Measurements from ENCODE around the gene AKNAD1. TPM values are rescaled to one million over a fixed set of nuclear protein-coding genes. Genes with fewer than 3 reads are reported as not detected.

The AKNAD1 gene
- total and polyA plus RNA-seq, 10 of the 15 experiments (the other 5 are each of a cell fraction or from before 2014, with no cell fraction given) = 0.05 to 0.13 (median 0.10) TPM; not detected in 7

GRCh38 chr1:108841703-108842102, 15.2 kb downstream of the AKNAD1 start (continued):
- TF ChIP-seq JUNB (IDR thresholded peaks at IDR 0.05) (no peak), RFX5 (IDR thresholded peaks at IDR 0.05; ENCODE audit: low read depth, low read length) (no peak)

GRCh38 chr1:108832929-108833328, 24.0 kb downstream of the AKNAD1 start:
- intact Hi-C loops (cut with micrococcal nuclease; ENCODE audit: unreplicated experiment) (no loop called here), in situ Hi-C loops (cut with MboI) (loop anchor here (10.0 kb wide), 1 partner anchor 62 kb away; no protein-coding TSS in a partner anchor)
- no peak overlapping the region for H3K27ac ChIP-seq (ENCODE audit: control insufficient read depth, insufficient read depth)
- CTCF ChIA-PET = interaction anchor here (2.8 kb wide), 1 partner anchor 65 kb away, joined by 16 read pairs; no protein-coding TSS in a partner anchor
- H3K36me3 ChIP-seq (ENCODE audit: control insufficient read depth in 2 of 2, insufficient read depth in 2 of 2, low read length in 1 of 2) = no peaks in the 10 kb centered on the region
- DNase-seq (ENCODE audit: low read depth, low spot score) (no peak), ATAC-seq (no peak), FAIRE-seq (no peak)
- RAD21 ChIA-PET (ENCODE audit: unreplicated experiment) = no interaction called here
- H3K27me3 ChIP-seq (replicated peaks in 1 of 2; ENCODE audit: control insufficient read depth in 2 of 2, insufficient read depth in 2 of 2, low read length in 1 of 2) = no peaks in the 10 kb centered on the region
- 94% methylated on average over 2 of the region's 2 CpGs for WGBS (ENCODE audit: insufficient coverage, insufficient replicate concordance, low lambda C conversion rate, missing lambda C conversion rate)
- H3K79me2 ChIP-seq (ENCODE audit: control insufficient read depth, insufficient read depth, low read length) = no peaks in the 10 kb centered on the region
- SMC1A ChIA-PET (ENCODE audit: uncharacterized antibody, unreplicated experiment) = interaction anchor here (0.9 kb wide), 1 partner anchor 116 kb away, joined by 3 read pairs; no protein-coding TSS in a partner anchor
- no peaks in the 10 kb centered on the region for H3K9me3 ChIP-seq (replicated peaks; ENCODE audit: control insufficient read depth, insufficient read depth, low read length)
- no peak overlapping the region for H3K4me3 ChIP-seq
- H4K20me1 ChIP-seq (ENCODE audit: control insufficient read depth, insufficient read depth) = no peaks in the 10 kb centered on the region
- H3K4me1 ChIP-seq (ENCODE audit: control insufficient read depth, insufficient read depth, low read length) = no peaks in the 10 kb centered on the region
- H3K4me2 ChIP-seq (ENCODE audit: control insufficient read depth, insufficient read depth) = no peak overlapping the region
- no peak overlapping the region for H3K9ac ChIP-seq (ENCODE audit: control insufficient read depth, insufficient read depth, low read length)
- POLR2A ChIA-PET = no interaction called here
- BruUV-seq (replicated peaks) = no TSS peak
- no peak overlapping the region for H2AFZ ChIP-seq (ENCODE audit: control insufficient read depth, low read depth, low read length)
- TF ChIP-seq MYB (IDR thresholded peaks at IDR 0.05; ENCODE audit: borderline replicate concordance, low read depth, low read length) (no peak), MAX (IDR thresholded peaks at IDR 0.05; ENCODE audit: low read depth, low read length) (no peak), ZNF274 (IDR thresholded peaks at IDR 0.05; ENCODE audit: insufficient read depth, insufficient read length) (no peak), REST (IDR thresholded peaks at IDR 0.05; ENCODE audit: low read depth, low read length) (no peak), NR2F1 (conservative IDR thresholded peaks at IDR 0.05) (no peak), BCL3 (IDR thresholded peaks at IDR 0.05; ENCODE audit: borderline replicate concordance, insufficient read depth, low read depth, low read length, poor library complexity, severe bottlenecking) (no peak), HCFC1 (IDR thresholded peaks at IDR 0.05; ENCODE audit: low read length) (no peak), IKZF2 (IDR thresholded peaks at IDR 0.05) (no peak), PAX5 (IDR thresholded peaks at IDR 0.05; ENCODE audit: borderline replicate concordance, low read depth, low read length) (no peak), USF2 (IDR thresholded peaks at IDR 0.05; ENCODE audit: borderline replicate concordance, low read depth, low read length) (no peak), BCLAF1 (IDR thresholded peaks at IDR 0.05) (no peak)

Data from GM12878 (cell line).